ENCODE data around the gene LIN7C. TPM values are rescaled to one million over a fixed set of nuclear protein-coding genes. Genes with fewer than 3 reads are reported as not detected.

Gene LIN7C, protein sequence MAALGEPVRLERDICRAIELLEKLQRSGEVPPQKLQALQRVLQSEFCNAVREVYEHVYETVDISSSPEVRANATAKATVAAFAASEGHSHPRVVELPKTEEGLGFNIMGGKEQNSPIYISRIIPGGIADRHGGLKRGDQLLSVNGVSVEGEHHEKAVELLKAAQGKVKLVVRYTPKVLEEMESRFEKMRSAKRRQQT
- 10 to 100 TPM; 24.1 to 55.9 TPM for total RNA-seq
- 1 to 10 TPM; 5.5 to 9.3 TPM for polyA plus RNA-seq
- long read RNA-seq, donor 1, full-length matches to known transcripts, result 5 of 5 reads
- long read RNA-seq, donor 1, partial matches to known transcripts, result 0 of 5 reads
- long read RNA-seq, donor 1, other reads (novel, unspliced or antisense), result 0 of 5 reads
- long read RNA-seq, donor 2, full-length matches to known transcripts, result 2 of 2 reads
- long read RNA-seq, donor 2, partial matches to known transcripts, result 0 of 2 reads
- long read RNA-seq, donor 2, other reads (novel, unspliced or antisense), result 0 of 2 reads
- long read RNA-seq, donor 3, full-length matches to known transcripts, result 7 of 7 reads
- long read RNA-seq, donor 3, partial matches to known transcripts, result 0 of 7 reads
- long read RNA-seq, donor 3, other reads (novel, unspliced or antisense), result 0 of 7 reads
- long read RNA-seq, donor 4, full-length matches to known transcripts, result 1 of 1 reads
- long read RNA-seq, donor 4, partial matches to known transcripts, result 0 of 1 reads
- long read RNA-seq, donor 4, other reads (novel, unspliced or antisense), result 0 of 1 reads
- long read RNA-seq, donor 5, full-length matches to known transcripts, result 5 of 5 reads
- long read RNA-seq, donor 5, partial matches to known transcripts, result 0 of 5 reads
- long read RNA-seq, donor 5, other reads (novel, unspliced or antisense), result 0 of 5 reads

DNA sequence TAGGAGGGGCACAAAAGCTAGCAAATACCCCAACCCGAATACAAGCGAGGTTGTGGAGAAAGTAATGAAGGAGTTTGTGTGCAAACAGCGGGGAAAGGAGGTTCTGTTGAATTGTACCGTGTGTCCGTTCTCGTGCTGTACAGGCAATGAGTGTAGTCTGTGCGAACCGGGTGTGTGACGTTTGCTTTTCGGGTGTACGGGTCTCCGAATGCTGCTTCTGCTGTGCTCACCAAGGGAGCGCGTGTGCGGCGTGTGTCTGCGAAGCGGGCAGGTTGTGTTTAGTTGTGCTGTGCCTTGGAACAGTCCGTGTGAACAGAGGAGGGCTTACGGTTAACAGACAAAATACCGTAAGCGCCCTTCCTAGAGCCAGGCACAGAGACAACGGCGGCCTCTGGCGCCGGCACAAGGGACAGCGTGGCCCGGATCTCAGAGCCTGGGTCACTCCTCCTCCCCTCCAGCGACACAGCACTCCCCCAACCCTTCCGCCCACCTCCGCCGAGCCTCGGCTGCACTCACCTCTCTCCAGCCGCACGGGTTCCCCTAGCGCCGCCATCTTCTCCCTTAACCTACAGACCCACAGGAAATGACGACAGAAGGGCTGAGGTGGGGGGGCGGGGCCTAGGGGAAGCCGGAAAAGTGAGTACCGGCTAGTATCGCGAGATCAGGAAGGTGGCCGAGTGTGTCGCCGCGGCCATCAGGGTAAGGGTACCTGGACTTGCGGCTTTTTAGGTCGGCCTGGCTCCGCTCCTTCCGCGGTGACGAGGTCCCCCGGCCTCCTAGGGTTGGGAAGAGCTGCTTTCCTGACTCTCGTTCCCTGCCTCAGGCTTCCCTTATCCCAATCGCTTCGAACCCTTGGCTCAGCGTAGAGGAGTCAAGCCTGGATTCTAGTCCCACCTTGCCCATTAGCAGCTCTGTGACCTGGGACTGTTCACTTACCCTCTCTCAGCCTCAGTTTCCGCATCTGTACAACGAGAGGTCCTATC, at the start of gene LIN7C:
TSS of gene LIN7C (minus strand) at position 570 of the 983 bp plus-strand sequence. CDS start at position 553, 17 bp downstream.
- WGBS, 2 donors, result 0 to 1% methylated on average over 60 of the region's 60 CpGs
- DNase-seq (peak; percentile 98 to 99 (median 98)), ATAC-seq (ENCODE audit: insufficient read depth, low FRiP score) (peak; percentile 94)
- Histone ChIP-seq H3K36me3 (ENCODE audit: control insufficient read depth in 4 of 4, insufficient read depth in 4 of 4, low read length in 4 of 4) (peaks cover 0 to 3% (median 0%) of the 10 kb centered on the region in 4 donors), H3K4me3 (peak within 1 kb of the TSS; percentile 99), H3K9ac (ENCODE audit: insufficient read depth in 1 of 2, low read length in 2 of 2) (peak within 1 kb of the TSS; percentile 82 to 97), H3K27ac (ENCODE audit: low read depth in 1 of 2, low read length in 1 of 2) (peak within 1 kb of the TSS; percentile 89 to 99), H3K9me3 (ENCODE audit: control insufficient read depth in 4 of 4, insufficient read depth in 3 of 4, low read length in 3 of 4) (no peaks in the 10 kb centered on the region), H3K27me3 (ENCODE audit: control insufficient read depth in 3 of 3, insufficient read depth in 3 of 3, low read length in 2 of 3) (no peaks in the 10 kb centered on the region), H3K4me1 (ENCODE audit: control insufficient read depth in 5 of 5, insufficient read depth in 5 of 5, low read length in 5 of 5) (peaks cover 0 to 22% (median 8%) of the 10 kb centered on the region in 5 donors)
- TF ChIP-seq, protein P1, sequence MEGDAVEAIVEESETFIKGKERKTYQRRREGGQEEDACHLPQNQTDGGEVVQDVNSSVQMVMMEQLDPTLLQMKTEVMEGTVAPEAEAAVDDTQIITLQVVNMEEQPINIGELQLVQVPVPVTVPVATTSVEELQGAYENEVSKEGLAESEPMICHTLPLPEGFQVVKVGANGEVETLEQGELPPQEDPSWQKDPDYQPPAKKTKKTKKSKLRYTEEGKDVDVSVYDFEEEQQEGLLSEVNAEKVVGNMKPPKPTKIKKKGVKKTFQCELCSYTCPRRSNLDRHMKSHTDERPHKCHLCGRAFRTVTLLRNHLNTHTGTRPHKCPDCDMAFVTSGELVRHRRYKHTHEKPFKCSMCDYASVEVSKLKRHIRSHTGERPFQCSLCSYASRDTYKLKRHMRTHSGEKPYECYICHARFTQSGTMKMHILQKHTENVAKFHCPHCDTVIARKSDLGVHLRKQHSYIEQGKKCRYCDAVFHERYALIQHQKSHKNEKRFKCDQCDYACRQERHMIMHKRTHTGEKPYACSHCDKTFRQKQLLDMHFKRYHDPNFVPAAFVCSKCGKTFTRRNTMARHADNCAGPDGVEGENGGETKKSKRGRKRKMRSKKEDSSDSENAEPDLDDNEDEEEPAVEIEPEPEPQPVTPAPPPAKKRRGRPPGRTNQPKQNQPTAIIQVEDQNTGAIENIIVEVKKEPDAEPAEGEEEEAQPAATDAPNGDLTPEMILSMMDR (IDR thresholded peaks at IDR 0.05; ENCODE audit: control extremely low read depth, extremely low read depth), result no peak

DNA sequence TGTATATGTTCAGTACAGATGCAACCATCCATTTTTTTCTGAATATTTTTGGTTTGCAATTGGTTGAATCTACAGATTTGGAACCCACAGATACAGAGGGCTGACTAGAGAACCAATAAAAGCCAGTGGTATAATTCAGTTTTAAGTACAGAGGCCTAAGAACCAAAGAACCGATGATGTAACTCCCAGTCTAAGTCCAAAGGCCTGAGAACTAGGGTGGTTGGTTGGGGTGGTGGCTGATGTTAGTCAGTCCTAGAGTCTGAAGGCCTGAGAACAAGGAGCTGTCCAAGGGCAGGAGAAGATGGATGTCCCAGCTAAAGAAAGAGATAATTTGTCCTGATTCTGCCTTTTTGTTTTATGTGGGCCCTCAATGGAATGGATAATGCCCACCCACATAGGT, 48.7 kb upstream of the LIN7C start:
- ATAC-seq (ENCODE audit: insufficient read depth, low FRiP score) (no peak), DNase-seq (no peak)
- no peaks in the 10 kb centered on the region for H3K36me3 ChIP-seq (ENCODE audit: control insufficient read depth in 4 of 4, insufficient read depth in 4 of 4, low read length in 4 of 4)
- WGBS, 2 donors, result 94 to 96% methylated on average over 1 of the region's 1 CpG
- no peaks in the 10 kb centered on the region for H3K27me3 ChIP-seq (ENCODE audit: control insufficient read depth in 3 of 3, insufficient read depth in 3 of 3, low read length in 2 of 3)
- H3K4me1 ChIP-seq (ENCODE audit: control insufficient read depth in 5 of 5, insufficient read depth in 5 of 5, low read length in 5 of 5), result no peaks in the 10 kb centered on the region
- H3K9me3 ChIP-seq (ENCODE audit: control insufficient read depth in 4 of 4, insufficient read depth in 3 of 4, low read length in 3 of 4), result peaks cover 0 to 2% (median 0%) of the 10 kb centered on the region in 4 donors
- TF ChIP-seq, protein P1 (IDR thresholded peaks at IDR 0.05; ENCODE audit: control extremely low read depth, extremely low read depth), result no peak
- no peak overlapping the region for H3K4me3 ChIP-seq
- H3K9ac ChIP-seq (ENCODE audit: insufficient read depth in 1 of 2, low read length in 2 of 2), result no peak overlapping the region
- no peak overlapping the region for H3K27ac ChIP-seq (ENCODE audit: low read depth in 1 of 2, low read length in 1 of 2)

DNA sequence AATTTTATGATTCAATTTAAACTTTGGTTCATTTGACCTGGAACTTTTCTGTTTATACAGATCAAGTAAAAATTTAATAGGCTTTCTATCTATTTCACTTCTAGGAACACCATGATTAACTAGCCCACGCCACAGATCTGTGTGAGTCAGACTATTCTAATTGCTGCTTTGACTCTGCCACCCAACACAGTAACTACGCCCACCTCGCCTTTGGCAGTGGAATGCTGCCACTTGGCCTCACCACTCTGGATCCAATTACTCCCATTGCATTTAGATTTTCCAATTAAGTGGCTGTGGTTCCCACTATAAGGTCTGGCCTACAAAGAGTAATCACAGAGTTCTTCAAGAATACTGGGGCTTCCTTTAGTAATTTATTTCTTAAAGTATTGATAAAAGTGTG, 46.6 kb upstream of the LIN7C start:
- 92 to 93% methylated on average over 3 of the region's 3 CpGs for WGBS, 2 donors

More for the DNA sequence above, 46.6 kb upstream of the LIN7C start:
- no peak overlapping the region for H3K27ac ChIP-seq (ENCODE audit: low read depth in 1 of 2, low read length in 1 of 2)
- H3K27me3 ChIP-seq (ENCODE audit: control insufficient read depth in 3 of 3, insufficient read depth in 3 of 3, low read length in 2 of 3), result no peaks in the 10 kb centered on the region
- DNase-seq (no peak), ATAC-seq (ENCODE audit: insufficient read depth, low FRiP score) (no peak)
- no peak overlapping the region for H3K9ac ChIP-seq (ENCODE audit: insufficient read depth in 1 of 2, low read length in 2 of 2)
- H3K9me3 ChIP-seq (ENCODE audit: control insufficient read depth in 4 of 4, insufficient read depth in 3 of 4, low read length in 3 of 4), result peaks cover 0 to 2% (median 0%) of the 10 kb centered on the region in 4 donors
- H3K36me3 ChIP-seq (ENCODE audit: control insufficient read depth in 4 of 4, insufficient read depth in 4 of 4, low read length in 4 of 4), result no peaks in the 10 kb centered on the region
- H3K4me1 ChIP-seq (ENCODE audit: control insufficient read depth in 5 of 5, insufficient read depth in 5 of 5, low read length in 5 of 5), result no peaks in the 10 kb centered on the region
- H3K4me3 ChIP-seq, result no peak overlapping the region
- TF ChIP-seq, protein P1 (IDR thresholded peaks at IDR 0.05; ENCODE audit: control extremely low read depth, extremely low read depth), result no peak

Data from lung (tissue), 16 donors.